ENCODE results near the gene TBX2.

GRCh38 chr17:61372436-61372835 lies 27.2 kb upstream of the TBX2 start:
- TF ChIP-seq POLR2AphosphoS5 (IDR thresholded peaks at IDR 0.05) (no peak), POLR2A (IDR thresholded peaks at IDR 0.05) (no peak), CTCF (IDR thresholded peaks at IDR 0.05) (no peak)

Data from suprapubic skin (tissue), 4 donors.